Fibroblast of skin of right biceps (primary cell): ENCODE measurements around the gene RASSF8.

ENCODE experiments used
- DNase-seq: peaks from one replicate; pipeline ENCODE4 v3.0.0-alpha.2; 2013

The RASSF8 gene

DNA sequence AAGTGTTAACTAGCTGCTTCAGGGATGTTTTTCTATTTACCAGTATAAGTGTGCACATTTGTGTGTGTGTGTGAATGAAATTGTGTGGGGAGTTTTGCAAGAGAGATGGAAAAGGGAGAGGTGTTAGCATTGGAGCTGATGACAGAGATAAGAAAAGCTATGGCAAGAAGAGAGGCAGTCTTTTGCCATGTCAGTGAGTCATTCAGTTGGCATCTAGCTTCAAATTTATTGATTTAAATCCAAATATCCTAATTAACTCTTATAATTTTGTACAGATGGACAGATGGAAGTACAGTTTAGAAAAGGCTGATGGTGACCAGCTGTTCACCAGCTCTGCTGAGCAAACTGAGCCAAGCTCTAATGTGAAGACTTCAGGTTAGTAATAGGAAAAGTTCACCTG is 169.7 kb downstream of the RASSF8 start:
- DNase-seq: peak; percentile 53
